B cell (primary cell): ENCODE data around the gene SLC5A5.
"Not testable (repeated sequence)": the region's sequence is repeated elsewhere in the genome, so short reads cannot be mapped to it uniquely, and the experiment has no call there.

ENCODE experiments used
- CTCF ChIP-seq: fragments of 200-600 bp; IDR thresholded peaks from one replicate; pipeline ENCODE4 v1.8.0; 2022; ENCODE audit warnings: antibody characterized with exemption, mild to moderate bottlenecking
- EZH2 ChIP-seq: IDR thresholded peaks from 2 replicates; pipeline ENCODE4 v1.6.1; 2012; ENCODE audit warnings: borderline replicate concordance, low read depth, mild to moderate bottlenecking, moderate library complexity, low read length; ENCODE audit not compliant: insufficient read depth, poor library complexity, severe bottlenecking

DNA sequence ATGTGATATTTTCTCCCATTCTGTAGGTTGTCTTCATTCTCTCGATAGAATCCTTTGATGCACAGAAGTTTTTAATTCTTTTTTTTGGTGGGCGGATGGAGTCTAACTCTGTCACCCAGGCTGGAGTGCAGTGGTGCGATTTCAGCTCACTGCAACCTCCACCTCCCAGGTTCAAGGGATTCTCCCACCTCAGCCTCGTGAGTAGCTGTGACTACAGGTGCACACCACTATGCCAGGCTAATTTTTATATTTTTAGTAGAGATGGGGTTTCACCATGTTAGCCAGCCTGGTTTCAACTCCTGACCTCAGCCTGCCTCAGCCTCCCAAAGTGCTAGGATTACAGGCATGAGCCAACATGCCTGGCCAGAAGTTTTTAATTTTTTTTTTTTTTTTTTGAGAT lies 15.5 kb downstream of the SLC5A5 start:
- TF ChIP-seq CTCF, EZH2: not testable (repeated sequence)
